ENCODE results near the gene DOCK6. TPM values are rescaled to one million over a fixed set of nuclear protein-coding genes. Genes with fewer than 3 reads are reported as not detected.

Gene DOCK6
- total RNA-seq, 1 experiment from 2014 or later = 61.7 TPM

DNA sequence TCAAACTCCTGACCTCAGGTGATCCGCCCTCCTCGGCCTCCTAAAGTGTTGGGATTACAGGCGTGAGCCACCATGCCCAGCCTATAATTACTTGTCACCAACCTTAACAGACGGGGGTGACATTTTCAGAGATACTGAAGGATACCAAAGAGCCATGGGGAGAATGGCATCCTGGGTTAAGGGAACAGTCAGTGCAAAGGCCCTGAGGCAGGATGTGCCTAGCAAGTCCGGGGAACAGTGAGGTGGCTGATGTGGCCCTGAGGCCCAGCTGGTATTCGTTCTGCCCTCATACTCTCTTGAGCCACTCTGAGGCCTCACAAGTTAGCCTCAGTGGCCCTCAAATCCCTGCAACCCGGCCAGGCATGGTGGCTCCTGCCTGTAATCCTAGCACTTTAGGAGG, 37.9 kb downstream of the DOCK6 start:
- intact Hi-C loops (cut with micrococcal nuclease) = no loop called here
- DNase-seq (ENCODE audit: unreplicated experiment) = no peak
- ChIA-PET CTCF (interaction anchor here (1.4 to 1.8 kb wide), 2 partner anchors 11 to 19 kb away, joined by 3 read pairs; no protein-coding TSS in a partner anchor), POLR2A (no interaction called here)
- Mint-ChIP-seq H3K9me3 (ENCODE audit: unreplicated experiment) (peaks cover 26% of the 10 kb centered on the region), H3K4me1 (ENCODE audit: insufficient read depth, unreplicated experiment) (no peaks in the 10 kb centered on the region), H3K27me3 (ENCODE audit: insufficient read depth, unreplicated experiment) (no peaks in the 10 kb centered on the region), H3K4me3 (ENCODE audit: unreplicated experiment) (no peak overlapping the region), H3K27ac (ENCODE audit: low read depth, unreplicated experiment) (no peak overlapping the region), H3K36me3 (ENCODE audit: insufficient read depth, unreplicated experiment) (peaks cover 10% of the 10 kb centered on the region)
- TF ChIP-seq, protein P1, sequence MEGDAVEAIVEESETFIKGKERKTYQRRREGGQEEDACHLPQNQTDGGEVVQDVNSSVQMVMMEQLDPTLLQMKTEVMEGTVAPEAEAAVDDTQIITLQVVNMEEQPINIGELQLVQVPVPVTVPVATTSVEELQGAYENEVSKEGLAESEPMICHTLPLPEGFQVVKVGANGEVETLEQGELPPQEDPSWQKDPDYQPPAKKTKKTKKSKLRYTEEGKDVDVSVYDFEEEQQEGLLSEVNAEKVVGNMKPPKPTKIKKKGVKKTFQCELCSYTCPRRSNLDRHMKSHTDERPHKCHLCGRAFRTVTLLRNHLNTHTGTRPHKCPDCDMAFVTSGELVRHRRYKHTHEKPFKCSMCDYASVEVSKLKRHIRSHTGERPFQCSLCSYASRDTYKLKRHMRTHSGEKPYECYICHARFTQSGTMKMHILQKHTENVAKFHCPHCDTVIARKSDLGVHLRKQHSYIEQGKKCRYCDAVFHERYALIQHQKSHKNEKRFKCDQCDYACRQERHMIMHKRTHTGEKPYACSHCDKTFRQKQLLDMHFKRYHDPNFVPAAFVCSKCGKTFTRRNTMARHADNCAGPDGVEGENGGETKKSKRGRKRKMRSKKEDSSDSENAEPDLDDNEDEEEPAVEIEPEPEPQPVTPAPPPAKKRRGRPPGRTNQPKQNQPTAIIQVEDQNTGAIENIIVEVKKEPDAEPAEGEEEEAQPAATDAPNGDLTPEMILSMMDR (IDR thresholded peaks at IDR 0.05; ENCODE audit: unreplicated experiment) = no peak
- BruUV-seq (replicated peaks) = no TSS peak

DNA sequence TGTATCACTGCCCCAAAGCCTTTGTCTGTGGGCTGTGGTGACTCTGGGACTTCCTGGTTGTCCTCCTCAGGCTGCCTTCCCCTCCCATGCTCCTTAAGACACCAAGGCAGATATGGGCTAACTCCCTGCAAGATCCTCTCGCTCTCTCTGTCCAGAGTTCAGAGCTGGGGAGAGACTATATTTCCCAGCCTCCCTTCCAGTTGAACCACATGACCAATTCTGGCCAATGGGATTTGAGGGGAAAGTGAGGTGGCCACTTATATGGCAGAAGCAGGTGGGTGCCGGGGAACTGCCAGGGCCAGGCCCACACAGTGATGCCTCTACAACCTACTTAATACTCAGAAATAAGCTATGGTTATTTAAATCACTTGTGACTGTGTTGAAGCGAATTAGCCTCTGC, 39.1 kb downstream of the DOCK6 start:
- Mint-ChIP-seq H3K36me3 (ENCODE audit: insufficient read depth, unreplicated experiment) (peaks cover 10% of the 10 kb centered on the region), H3K27ac (ENCODE audit: low read depth, unreplicated experiment) (no peak overlapping the region), H3K4me1 (ENCODE audit: insufficient read depth, unreplicated experiment) (no peaks in the 10 kb centered on the region), H3K27me3 (ENCODE audit: insufficient read depth, unreplicated experiment) (no peaks in the 10 kb centered on the region), H3K4me3 (ENCODE audit: unreplicated experiment) (no peak overlapping the region), H3K9me3 (ENCODE audit: unreplicated experiment) (peaks cover 26% of the 10 kb centered on the region)
- intact Hi-C loops (cut with micrococcal nuclease) = no loop called here
- DNase-seq (ENCODE audit: unreplicated experiment) = no peak
- POLR2A ChIA-PET = interaction anchor here (0.7 kb wide), 1 partner anchor 100 kb away, joined by 3 read pairs; no protein-coding TSS in a partner anchor
- TF ChIP-seq, protein P1 (IDR thresholded peaks at IDR 0.05; ENCODE audit: unreplicated experiment) = no peak
- CTCF ChIA-PET = interaction anchor here (0.6 to 1.4 kb wide), 3 partner anchors 10 to 19 kb away, joined by 3 to 4 read pairs (median 3); no protein-coding TSS in a partner anchor
- BruUV-seq (replicated peaks) = no TSS peak

DNA sequence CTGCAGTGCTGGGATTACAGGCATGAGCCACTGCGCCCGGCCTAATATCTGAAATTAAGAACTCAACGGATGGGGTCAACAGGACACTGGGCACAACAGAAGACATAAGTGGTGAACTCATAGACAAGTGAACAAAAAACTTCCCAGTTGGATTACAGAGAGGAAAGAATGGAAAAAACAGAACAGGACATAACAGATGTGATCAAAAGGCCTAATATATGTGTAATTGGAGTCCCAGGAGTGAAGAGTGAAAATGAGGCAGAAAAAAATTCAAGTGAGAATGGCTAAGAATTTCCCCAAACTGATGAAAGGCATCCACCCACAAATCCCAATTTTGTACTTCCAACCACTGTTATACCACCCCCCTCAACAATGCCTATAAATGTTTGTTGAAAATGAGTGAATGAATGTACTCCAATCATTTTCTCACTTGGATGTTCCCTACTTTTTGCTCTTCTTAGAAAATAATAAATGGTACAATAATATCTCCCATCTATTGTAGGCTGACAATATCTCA, 41.2 kb downstream of the DOCK6 start:
- peaks cover 23% of the 10 kb centered on the region for H3K36me3 Mint-ChIP-seq (ENCODE audit: insufficient read depth, unreplicated experiment)
- no peak overlapping the region for H3K4me3 Mint-ChIP-seq (ENCODE audit: unreplicated experiment)
- no peak for DNase-seq (ENCODE audit: unreplicated experiment)
- H3K4me1 Mint-ChIP-seq (ENCODE audit: insufficient read depth, unreplicated experiment) = no peaks in the 10 kb centered on the region
- CTCF ChIA-PET = no interaction called here
- TF ChIP-seq, protein P1 (IDR thresholded peaks at IDR 0.05; ENCODE audit: unreplicated experiment) = no peak
- POLR2A ChIA-PET = no interaction called here
- H3K9me3 Mint-ChIP-seq (ENCODE audit: unreplicated experiment) = peaks cover 26% of the 10 kb centered on the region
- no peak overlapping the region for H3K27ac Mint-ChIP-seq (ENCODE audit: low read depth, unreplicated experiment)
- H3K27me3 Mint-ChIP-seq (ENCODE audit: insufficient read depth, unreplicated experiment) = no peaks in the 10 kb centered on the region
- BruUV-seq (replicated peaks) = no TSS peak
- intact Hi-C loops (cut with micrococcal nuclease) = no loop called here

DNA sequence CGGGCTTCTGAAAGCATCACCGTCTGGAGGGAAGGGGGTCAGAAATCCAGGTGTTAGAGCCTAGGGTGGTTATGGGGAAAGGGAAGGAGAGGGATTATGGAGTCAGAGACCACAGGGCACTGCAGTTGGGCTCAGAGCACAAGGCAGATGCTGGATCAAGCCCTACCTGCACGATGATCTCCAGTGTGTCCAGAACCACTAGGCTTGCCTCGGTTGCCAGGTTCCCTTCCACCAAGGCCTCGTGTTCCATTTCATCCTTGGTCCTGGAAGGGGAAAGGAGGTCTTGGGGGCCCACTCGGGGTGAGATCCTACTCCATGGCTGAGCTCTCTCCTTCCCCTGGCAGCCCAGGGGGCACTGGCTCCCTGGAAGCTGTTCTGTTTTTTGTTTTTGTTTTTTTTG, 47.9 kb downstream of the DOCK6 start:
- no peak for DNase-seq (ENCODE audit: unreplicated experiment)
- Mint-ChIP-seq H3K4me3 (ENCODE audit: unreplicated experiment) (no peak overlapping the region), H3K27ac (ENCODE audit: low read depth, unreplicated experiment) (no peak overlapping the region), H3K4me1 (ENCODE audit: insufficient read depth, unreplicated experiment) (no peaks in the 10 kb centered on the region), H3K27me3 (ENCODE audit: insufficient read depth, unreplicated experiment) (no peaks in the 10 kb centered on the region), H3K36me3 (ENCODE audit: insufficient read depth, unreplicated experiment) (peaks cover 33% of the 10 kb centered on the region), H3K9me3 (ENCODE audit: unreplicated experiment) (no peaks in the 10 kb centered on the region)
- CTCF ChIA-PET = no interaction called here
- POLR2A ChIA-PET = no interaction called here
- TF ChIP-seq, protein P1 (IDR thresholded peaks at IDR 0.05; ENCODE audit: unreplicated experiment) = no peak
- no TSS peak for BruUV-seq (replicated peaks)
- intact Hi-C loops (cut with micrococcal nuclease) = no loop called here

Measured in MCF 10A (cell line).